H7 (cell line): ENCODE data around the gene SORCS1. TPM values are rescaled to one million over a fixed set of nuclear protein-coding genes. Genes with fewer than 3 reads are reported as not detected.
"Not testable (repeated sequence)": the region's sequence is repeated elsewhere in the genome, so short reads cannot be mapped to it uniquely, and the experiment has no call there.

ENCODE experiments used
- DNase-seq: peaks from one replicate; pipeline ENCODE4 v3.0.0; 2012
- H3K27me3 ChIP-seq: 2 replicates; pipeline ENCODE4 v1.6.0; 2011; ENCODE audit warnings: mild to moderate bottlenecking, low read length; ENCODE audit not compliant: control insufficient read depth, insufficient read depth
- H3K36me3 ChIP-seq: replicated peaks from 2 replicates; pipeline ENCODE4 v1.5.1; 2011; ENCODE audit warnings: low read length; ENCODE audit not compliant: control insufficient read depth, insufficient read depth
- H3K4me3 ChIP-seq: 2 replicates; pipeline ENCODE4 v1.5.1; 2011; ENCODE audit warnings: low read depth, mild to moderate bottlenecking, control low read depth, low read length, moderate library complexity; ENCODE audit not compliant: insufficient read depth
- total RNA-seq: library from RNA; depleted of rRNA; stranded (reverse); fragments of >200 nt; shearing (Covaris generic); gene quantifications from 2 replicates; pipeline ENCODE4 v1.2.3, GENCODE V29; 2014

The SORCS1 gene
- total RNA-seq, 1 experiment from 2014 or later: 1.3 TPM

DNA sequence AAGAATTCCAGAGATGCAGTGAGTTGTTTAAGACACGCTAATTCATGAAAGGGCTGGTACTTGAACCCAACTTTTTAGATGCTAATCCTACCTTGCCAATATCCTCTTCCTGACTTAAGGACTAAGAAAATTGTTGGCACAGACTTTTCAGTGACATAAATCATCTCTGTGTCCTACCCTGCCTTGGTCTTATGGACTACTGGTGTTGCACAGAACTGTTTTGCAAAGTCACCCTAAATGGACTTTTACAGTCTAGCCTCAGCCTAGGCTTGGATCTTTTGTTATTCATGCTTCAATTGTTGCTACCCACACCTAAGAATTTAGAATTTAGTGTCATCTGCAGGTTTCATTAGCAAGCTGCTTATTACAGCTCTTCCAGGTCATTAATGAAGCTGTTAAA is 112.7 kb downstream of the SORCS1 start:
- H3K36me3 ChIP-seq: no peaks in the 10 kb centered on the region
- H3K4me3 ChIP-seq: no peak overlapping the region
- DNase-seq: no peak
- H3K27me3 ChIP-seq: no peaks in the 10 kb centered on the region

DNA sequence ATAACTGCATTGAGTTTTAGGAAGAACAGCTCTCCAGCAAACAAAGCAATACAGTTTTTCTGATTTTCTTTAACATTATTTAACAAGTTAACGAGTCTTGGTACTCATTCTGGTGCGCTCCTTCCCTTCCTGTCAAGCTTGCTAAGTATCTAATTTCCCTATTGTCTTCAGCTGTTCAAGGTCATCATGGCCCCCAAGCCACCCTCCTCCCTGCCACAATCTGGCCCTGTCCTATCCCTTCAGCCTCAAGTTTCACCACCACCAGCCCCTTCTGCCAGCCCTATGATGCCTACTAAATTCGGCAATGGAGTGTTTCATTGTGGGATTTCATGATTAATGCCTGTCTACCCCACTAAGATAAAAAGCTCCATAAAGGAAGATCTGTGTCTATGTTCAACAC is 121.0 kb downstream of the SORCS1 start:
- no peaks in the 10 kb centered on the region for H3K27me3 ChIP-seq
- DNase-seq: no peak

DNA sequence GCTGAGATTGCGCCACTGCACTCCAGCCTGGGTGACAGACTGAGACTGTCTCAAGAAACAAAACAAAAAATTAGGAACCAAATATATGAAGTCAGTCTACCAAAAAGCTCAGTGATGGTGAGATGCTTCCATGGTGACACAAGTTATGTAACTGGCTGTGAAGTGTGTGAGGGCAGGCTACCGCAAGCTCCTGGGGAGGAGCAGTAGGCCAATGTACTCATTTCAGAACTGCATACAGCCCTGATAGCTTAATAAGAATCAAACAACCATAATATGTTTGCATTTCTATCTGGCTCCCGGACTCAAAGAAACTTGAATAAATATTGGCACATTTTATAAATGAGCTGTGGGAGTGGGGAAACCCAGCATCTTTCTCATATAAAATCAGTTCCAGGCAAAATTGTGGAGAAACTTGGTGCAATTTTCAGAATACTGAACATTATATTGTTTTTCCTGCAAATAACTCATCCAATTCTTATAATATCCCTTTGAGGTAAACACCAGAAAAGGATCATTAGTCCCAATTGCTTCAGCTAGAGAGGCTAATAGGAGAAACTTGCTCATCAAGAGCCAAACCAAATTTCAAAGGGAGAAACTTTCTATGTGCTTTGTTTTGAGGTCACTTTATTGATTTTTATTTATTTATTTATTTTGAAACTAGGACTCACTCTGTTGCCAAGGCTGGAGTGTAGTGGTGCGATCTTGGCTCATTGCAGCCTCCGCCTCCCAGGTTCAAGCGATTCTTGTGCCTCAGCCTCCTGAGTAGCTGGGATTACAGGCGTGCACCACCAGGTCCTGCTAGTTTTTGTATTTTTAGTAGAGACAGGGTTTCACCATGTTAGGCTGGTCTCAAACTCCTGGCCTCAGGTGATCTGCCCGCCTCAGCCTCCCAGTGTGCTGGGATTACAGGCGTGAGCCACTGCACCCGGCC is 127.0 kb downstream of the SORCS1 start:
- DNase-seq: no peak
- Histone ChIP-seq H3K36me3 (no peaks in the 10 kb centered on the region), H3K4me3 (no peak overlapping the region), H3K27me3 (no peaks in the 10 kb centered on the region)

More for the DNA sequence above, 121.0 kb downstream of the SORCS1 start:
- Histone ChIP-seq H3K4me3 (no peak overlapping the region), H3K36me3 (no peaks in the 10 kb centered on the region)

DNA sequence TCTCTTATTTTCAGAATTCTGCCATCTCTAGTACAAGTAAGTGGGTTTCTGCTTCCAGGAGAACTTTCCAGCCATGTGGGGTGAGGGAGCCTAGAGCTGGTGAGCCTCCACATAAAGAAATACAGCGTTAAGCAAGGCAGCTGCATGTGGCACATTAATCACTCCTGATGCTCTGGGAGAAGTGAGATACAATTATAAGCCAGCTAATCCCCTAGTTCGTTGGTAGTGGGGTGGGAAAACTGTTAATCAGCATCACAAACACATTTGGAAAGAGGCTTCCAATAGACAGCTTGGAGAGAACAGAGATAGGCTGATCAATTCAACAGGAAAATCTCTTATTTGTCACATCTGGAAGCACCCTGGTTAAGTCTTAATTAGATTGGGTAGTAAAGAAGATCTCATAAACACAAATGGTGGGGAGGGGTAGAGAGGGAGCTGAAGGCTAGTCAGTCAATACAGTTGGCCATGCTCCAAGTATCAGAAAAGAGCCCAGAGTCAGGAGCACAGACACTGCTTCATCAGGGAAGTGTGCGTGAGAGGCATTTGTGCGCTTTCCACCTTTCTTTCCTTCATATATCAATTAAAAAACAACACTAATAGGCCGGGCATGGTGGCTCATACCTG is 130.6 kb downstream of the SORCS1 start:
- H3K4me3 ChIP-seq: no peak overlapping the region
- H3K27me3 ChIP-seq: no peaks in the 10 kb centered on the region
- DNase-seq: no peak
- no peaks in the 10 kb centered on the region for H3K36me3 ChIP-seq

DNA sequence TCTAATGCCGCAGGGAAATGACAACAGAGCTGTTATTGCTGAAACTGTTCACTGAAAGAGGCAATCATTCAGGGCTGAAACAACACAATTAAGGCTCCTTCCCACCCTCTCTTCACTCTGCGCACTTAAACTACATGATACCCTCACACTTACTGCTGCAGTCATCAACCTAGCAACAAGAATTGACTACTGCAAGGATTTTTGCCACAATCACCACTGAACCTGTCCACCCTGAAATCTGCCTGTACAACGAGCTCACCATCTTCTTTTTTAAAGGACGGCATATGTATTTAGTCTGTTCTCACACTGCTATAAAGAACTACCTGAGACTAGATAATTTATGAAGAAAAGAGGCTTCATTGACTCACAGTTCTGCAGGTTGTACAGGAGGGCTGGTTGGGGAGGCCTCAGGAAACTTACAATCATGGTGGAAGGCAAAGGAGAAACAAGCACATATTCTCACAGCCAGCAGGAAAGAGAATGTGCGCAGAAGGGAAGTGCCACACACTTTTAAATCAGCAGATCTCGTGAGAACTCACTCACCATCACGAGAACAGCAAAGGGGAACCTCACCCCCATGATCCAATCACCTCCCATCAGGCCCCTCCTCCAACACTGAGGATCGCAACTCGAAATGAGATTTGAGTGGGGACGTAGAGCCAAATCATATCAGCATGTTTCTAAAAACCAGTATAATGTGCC is 131.7 kb downstream of the SORCS1 start:
- Histone ChIP-seq H3K36me3 (no peaks in the 10 kb centered on the region), H3K4me3 (no peak overlapping the region), H3K27me3 (no peaks in the 10 kb centered on the region)
- DNase-seq: no peak

DNA sequence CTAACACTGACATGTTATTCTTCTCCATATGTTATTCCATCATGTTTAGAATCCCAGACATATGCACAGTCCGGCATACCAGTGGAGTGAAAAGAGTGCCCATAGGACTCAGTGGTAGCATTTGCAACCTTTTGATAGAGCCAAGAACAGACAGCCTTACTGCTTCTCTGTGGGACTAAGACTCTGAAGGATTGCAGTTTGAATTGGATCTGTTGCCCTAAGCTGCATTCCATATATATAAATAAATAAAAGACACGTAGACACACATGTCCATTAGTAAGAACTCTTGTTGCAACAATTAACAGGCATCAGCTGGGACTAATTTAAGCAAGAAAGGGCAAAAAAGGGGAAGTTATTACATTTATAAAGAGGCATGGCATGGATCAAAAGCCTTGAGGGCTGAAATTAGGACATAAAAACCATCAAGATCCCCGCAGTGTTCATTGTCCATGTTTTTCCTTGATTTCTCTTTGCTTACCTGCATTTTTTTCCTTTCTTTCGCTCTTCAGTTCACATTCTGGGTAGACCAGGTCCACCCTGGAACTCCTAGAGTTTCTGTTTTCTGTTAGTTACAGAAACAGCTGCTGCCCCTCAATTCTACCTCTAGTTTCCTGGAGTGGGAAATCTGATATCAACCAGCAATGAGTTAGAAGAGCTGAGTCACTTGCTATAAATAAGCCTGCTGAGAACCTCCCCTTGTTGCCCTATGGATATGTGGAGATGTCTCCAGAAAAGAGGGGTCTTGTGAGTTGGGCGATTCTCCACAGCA is 132.4 kb downstream of the SORCS1 start:
- H3K36me3 ChIP-seq: no peaks in the 10 kb centered on the region
- no peak overlapping the region for H3K4me3 ChIP-seq
- no peak for DNase-seq
- no peaks in the 10 kb centered on the region for H3K27me3 ChIP-seq

DNA sequence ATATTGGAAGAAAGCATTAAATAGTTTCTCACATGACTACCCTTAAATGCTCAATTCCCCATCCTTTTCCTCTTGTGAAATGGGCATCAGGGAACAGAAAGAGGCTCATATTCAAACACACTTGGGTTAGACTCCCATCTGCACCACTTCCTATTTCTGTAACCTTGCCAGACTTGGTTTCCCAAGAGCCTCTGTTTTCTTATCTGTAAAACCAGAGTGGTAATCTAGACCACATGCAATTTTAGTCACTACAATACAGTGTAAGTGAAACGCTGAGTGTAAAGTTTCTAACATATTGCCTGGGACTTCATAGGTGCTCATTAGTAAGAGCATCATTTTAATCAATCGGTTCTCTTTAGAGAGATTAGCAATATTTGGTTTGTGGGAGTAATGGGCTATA is 136.3 kb downstream of the SORCS1 start:
- no peaks in the 10 kb centered on the region for H3K36me3 ChIP-seq
- no peak for DNase-seq
- H3K27me3 ChIP-seq: no peaks in the 10 kb centered on the region
- no peak overlapping the region for H3K4me3 ChIP-seq

DNA sequence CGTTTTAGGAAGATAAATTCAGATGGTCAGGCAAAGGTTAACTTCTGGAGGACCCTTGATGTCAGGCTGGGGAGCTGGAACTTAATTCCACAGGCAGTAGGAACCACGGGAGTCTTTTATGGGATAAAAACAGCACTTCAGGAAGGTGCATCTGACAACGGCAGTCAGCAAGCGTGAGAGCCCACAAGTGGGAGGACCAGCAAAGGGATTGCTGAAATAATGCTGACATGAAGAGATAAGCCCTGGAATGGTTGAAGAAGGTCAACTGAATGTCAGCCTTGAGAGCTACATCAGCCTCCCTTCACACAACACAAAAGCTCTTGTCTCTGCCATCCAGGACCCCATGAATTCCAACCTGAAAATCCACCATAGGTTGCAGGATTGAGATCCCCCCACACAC is 138.8 kb downstream of the SORCS1 start:
- DNase-seq: no peak
- no peaks in the 10 kb centered on the region for H3K36me3 ChIP-seq
- H3K4me3 ChIP-seq: no peak overlapping the region
- no peaks in the 10 kb centered on the region for H3K27me3 ChIP-seq

DNA sequence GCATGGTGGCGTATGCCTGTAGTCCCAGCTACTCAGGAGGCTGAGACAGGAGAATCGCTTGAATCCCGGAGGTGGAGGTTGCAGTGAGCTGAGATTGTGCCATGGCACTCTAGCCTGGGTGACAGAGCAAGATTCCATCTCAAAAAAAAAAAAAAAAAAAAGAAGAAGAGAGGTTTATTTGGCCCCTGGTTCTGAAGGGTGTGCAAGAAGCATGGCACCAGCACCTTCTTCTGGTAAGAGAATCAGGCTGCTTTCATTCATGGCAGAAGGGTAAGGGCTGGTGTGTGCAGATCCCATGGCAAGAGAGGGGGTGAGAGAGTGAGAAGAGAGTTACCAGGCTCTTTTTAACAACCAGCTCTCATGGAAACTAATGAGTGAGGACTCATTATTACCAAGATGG is 140.5 kb downstream of the SORCS1 start:
- not testable (repeated sequence) for DNase-seq, H3K27me3 ChIP-seq, H3K36me3 ChIP-seq, H3K4me3 ChIP-seq

DNA sequence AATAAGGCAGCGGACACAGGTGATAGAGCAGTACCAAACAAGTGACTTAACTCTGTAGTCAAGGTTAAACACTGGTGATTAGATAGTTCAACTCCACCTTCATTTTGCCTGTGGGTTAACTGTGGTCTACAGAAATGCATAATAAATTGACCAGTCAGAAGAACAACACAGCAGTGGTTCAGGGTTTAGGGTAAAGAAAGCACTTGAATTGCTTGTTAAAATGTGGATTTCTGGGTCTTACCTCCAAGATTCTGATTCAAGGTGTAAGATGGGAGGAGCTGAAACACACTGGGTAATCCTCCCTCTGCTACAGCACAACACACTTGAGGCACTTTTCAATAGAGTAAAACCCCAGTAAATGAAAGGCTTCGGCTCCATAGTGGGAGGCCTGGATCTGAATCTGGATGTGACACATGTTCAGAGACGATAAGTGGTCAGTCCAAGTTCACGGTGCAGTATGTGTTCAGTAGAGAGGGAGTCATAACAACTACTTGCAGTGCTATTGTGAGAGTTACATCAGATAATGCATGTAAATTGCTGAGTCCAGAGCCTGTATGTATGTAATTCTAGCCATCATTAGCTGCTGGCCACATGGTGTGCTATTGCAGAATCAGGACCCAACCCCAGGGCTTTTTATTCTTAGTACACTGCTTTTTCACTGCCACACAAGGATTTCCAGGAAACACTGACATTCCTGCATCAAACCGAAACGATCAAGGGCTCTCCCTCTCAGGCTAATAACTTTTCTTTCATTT is 141.7 kb downstream of the SORCS1 start:
- no peak for DNase-seq
- H3K27me3 ChIP-seq: no peaks in the 10 kb centered on the region
- no peak overlapping the region for H3K4me3 ChIP-seq
- no peaks in the 10 kb centered on the region for H3K36me3 ChIP-seq

DNA sequence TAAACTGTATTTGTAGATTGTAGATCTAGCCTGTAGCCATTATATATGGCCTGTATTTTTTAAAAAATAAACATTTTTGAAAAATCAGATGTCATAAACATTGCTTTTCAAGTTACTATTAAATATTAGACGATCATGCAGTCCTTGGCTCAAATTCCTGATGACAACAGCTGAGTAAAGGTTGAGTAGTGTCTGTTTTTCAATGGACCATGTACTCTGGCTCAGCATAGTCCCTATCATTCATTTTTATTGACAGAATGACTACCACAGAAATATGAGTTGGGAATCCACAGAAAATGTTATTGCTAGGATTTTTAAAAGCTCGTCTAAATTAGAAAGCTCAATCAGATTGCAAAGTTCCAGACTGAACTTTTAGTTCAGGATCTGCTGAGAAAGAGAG is 145.4 kb downstream of the SORCS1 start:
- Histone ChIP-seq H3K36me3 (no peaks in the 10 kb centered on the region), H3K27me3 (no peaks in the 10 kb centered on the region), H3K4me3 (no peak overlapping the region)
- no peak for DNase-seq

DNA sequence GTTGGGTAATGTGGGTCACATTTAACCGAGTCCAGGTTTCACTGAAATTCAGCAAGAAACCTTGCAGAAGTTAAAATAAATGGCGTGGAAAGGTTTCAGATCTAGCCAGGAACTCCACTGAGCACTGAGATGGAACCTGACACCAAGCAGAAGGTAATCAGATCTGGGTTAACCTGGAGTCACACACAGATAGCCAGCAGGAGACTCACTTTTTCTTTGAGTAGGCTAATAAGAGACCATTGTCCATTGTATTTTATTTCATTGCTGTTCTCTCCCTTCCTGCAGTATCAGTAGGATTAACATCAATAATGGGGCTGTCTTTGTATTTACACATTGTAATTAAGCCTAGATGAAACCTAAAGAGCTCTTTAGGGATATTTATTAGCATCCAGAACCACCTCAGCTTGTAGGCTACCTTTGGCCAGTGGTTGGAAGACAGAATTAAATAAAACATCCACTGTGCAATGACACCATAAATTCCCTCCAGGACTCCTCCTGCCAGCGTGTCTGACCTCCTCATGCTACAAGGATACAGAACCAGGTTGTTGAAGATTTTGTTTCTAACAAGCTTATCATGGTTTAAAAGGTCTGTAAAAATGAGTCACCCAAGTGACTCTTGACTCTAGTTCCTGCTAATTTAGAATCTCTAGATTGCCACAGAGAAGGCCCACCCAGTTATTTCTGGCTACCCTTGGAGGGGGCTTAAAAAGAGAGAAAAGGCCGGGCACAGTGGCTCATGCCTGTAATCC is 151.1 kb downstream of the SORCS1 start:
- no peaks in the 10 kb centered on the region for H3K36me3 ChIP-seq
- DNase-seq: peak; percentile 19
- no peaks in the 10 kb centered on the region for H3K27me3 ChIP-seq
- no peak overlapping the region for H3K4me3 ChIP-seq

DNA sequence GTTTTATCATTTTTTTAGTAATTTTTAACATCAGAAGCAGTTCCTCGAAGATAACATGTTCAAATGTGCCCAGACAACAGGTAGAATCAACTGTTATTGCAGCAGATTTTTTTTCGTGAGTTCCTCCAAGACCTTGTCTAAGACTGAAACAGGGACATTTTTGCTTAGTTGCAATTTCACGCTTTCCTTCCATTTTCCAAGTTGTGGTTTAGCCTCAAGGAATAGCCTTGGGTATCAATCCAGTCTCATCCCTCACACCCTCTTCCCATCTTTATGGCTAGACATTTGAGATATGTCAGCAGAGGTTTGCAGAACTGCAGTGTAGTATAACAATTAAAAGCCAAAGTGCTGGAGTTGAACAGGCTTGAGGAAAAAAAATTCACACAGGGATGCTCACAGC is 152.5 kb downstream of the SORCS1 start:
- no peaks in the 10 kb centered on the region for H3K36me3 ChIP-seq
- no peaks in the 10 kb centered on the region for H3K27me3 ChIP-seq
- no peak for DNase-seq
- no peak overlapping the region for H3K4me3 ChIP-seq
